Measurements from ENCODE around the gene CLCN3.

- TF ChIP-seq CTCF (IDR thresholded peaks at IDR 0.05; ENCODE audit: low read depth, low read length, missing input control), result no peak
- TF ChIP-seq HNF4G (IDR thresholded peaks at IDR 0.05), result no peak
- TF ChIP-seq MAX (IDR thresholded peaks at IDR 0.05), result no peak
- no peak for TF ChIP-seq JUND (IDR thresholded peaks at IDR 0.05)
- no peak for TF ChIP-seq GABPA (IDR thresholded peaks at IDR 0.05 in 1 of 2, conservative IDR thresholded peaks at IDR 0.05 in 1 of 2)
- TF ChIP-seq REST (IDR thresholded peaks at IDR 0.05), result no peak
Observed at GRCh38 chr4:169630069-169630468, 9.7 kb downstream of the CLCN3 start.
